ENCODE data around the gene CCDC142.
"Not testable (repeated sequence)": the region's sequence is repeated elsewhere in the genome, so short reads cannot be mapped to it uniquely, and the experiment has no call there.

CCDC142 gene

DNA sequence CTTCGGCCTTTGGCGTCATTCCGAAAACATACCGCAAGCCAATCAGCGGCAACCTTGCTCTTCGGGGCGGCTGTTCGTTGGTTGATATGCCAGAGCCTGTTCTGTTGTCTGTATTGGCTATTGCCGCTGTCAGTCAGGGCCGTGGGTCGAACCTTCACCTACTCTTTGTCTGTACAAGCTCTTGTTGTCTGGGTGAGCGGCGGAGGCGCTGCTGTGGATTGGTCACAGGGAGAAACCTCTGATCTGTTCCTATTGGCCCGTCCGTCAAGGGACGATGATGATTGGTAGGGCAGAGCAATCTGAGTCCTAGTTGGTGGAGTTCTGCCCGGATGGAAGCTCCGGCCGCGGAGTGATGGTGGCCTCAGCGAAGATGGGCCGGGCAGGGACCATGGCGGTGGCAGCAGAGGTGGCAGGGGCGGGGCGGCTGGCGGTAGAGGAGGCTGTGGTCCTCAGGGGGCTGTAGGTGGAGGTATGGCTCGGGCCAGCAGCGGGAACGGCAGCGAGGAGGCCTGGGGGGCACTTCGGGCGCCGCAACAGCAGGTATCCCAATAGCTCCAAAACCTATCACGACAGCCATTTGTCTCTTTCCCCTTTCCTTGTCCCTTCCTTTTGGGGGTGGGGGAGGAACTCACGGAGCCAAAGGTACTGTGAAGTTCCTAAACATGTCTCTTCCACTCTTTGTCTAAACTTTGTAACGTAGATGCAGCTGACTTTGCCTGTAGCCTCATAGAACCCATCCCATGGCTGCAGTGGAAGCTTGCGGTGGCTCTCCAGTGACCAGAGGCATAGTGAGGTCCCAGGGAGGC lies 24.5 kb downstream of the CCDC142 start, which contains the start of gene WBP1:
TSS of gene WBP1 (plus strand) at position 307 of the 806 bp plus-strand sequence. CDS start at position 472, 165 bp downstream.
- Mint-ChIP-seq H3K27ac (peak within 1 kb of the TSS; percentile 100), H3K36me3 (peaks cover 25 to 55% of the 10 kb centered on the region in 2 donors), H3K4me3 (peak within 1 kb of the TSS; percentile 84 to 94), H3K4me1 (peaks cover 44 to 63% of the 10 kb centered on the region in 2 donors), H3K27me3 (no peaks in the 10 kb centered on the region), H3K9me3 (no peaks in the 10 kb centered on the region)
- ATAC-seq (replicated peaks) (peak; percentile 84 to 87), DNase-seq (peak; percentile 100)

DNA sequence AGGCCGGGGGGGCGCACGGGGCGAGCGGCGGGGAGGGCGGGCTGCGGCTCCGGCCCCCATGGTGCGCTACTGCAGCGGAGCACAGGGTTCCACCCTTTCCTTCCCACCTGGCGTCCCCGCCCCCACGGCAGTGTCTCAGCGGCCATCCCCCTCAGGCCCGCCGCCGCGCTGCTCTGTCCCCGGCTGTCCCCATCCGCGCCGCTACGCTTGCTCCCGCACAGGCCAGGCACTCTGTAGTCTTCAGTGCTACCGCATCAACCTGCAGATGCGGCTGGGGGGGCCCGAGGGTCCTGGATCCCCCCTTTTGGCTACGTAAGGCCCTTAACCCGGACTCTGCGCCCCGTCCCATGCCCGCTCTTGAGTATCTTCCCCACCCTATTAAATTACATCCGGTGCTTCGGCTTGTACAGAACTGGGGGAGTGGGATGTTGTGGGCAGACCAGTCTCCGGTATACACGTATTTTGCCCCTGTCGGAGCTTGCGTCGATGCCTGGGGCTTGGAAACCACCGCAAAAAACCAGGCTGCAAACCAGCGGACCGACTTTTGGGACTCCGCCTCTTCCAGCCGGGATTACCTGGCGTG lies 25.2 kb downstream of the CCDC142 start:
- Mint-ChIP-seq H3K27me3 (no peaks in the 10 kb centered on the region), H3K4me3 (peak overlapping the region; percentile 84 to 94), H3K36me3 (peaks cover 22 to 48% of the 10 kb centered on the region in 2 donors), H3K9me3 (no peaks in the 10 kb centered on the region), H3K4me1 (peaks cover 41 to 56% of the 10 kb centered on the region in 2 donors), H3K27ac (peak overlapping the region; percentile 100)
- peak; percentile 52 to 56 for ATAC-seq (replicated peaks)
- peak; percentile 77 for DNase-seq

DNA sequence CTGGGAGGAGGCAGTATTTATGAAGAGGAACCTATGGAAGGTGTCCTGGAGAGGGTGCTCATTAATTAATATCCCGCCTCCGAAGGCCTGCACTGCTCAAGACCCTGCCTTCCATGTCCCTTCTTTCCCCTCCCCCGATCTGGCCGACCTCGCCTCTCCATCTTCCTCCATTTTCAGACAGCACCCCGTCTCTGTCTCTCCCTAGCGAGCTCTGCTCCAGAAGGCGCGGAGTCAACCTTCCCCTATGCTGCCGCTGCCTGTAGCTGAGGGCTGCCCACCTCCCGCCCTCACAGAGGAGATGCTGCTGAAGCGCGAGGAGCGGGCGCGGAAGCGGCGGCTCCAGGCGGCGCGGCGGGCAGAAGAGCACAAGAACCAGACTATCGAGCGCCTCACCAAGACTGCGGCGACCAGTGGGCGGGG lies 25.7 kb downstream of the CCDC142 start:
- Mint-ChIP-seq H3K27ac (peak overlapping the region; percentile 100), H3K27me3 (no peaks in the 10 kb centered on the region), H3K4me3 (peak overlapping the region; percentile 84 to 94), H3K36me3 (peaks cover 18 to 44% of the 10 kb centered on the region in 2 donors), H3K9me3 (no peaks in the 10 kb centered on the region), H3K4me1 (peaks cover 40 to 54% of the 10 kb centered on the region in 2 donors)
- DNase-seq (no peak), ATAC-seq (replicated peaks) (no peak)

DNA sequence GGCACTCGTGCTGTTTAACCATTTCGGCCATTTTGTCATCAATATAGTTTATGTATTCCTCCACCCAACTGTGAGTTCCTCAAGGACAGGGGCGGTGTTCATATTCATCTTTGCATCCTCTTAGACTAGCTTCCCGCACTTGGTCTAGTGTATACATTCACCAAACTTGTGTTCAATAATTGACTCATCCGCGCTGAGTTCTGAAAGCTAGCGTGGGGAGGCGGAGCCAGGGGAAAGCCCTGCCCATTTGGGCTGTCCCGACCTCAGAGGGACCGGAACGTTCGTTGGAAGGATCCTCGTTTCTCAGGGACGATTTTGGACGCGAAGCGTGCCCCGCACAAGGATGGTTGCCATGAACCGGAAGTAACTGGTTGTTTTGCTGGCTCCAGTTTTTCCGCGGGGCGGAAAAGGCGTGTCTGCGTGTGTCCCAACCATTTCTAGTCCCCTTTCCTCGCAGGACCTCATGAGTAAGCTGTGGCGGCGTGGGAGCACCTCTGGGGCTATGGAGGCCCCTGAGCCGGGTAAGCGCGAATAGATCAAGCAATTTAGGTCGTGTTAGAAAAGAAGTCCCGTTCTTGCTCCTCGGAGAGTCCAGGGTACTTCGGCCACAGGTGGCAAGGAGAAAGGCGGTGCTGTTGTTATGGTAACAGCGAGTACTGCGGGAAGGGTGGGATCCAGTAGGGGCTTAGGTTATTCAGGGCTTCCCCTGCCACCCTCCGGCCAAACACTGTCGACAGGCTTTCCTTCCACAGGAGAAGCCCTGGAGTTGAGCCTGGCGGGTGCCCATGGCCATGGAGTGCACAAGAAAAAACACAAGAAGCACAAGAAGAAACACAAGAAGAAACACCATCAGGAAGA lies 27.9 kb downstream of the CCDC142 start, which contains the start of gene INO80B:
TSS of gene INO80B (plus strand) at position 434 of the 858 bp plus-strand sequence. CDS start at position 464, 30 bp downstream.
- Mint-ChIP-seq H3K27ac (peak within 1 kb of the TSS; percentile 100), H3K9me3 (no peaks in the 10 kb centered on the region)

DNA sequence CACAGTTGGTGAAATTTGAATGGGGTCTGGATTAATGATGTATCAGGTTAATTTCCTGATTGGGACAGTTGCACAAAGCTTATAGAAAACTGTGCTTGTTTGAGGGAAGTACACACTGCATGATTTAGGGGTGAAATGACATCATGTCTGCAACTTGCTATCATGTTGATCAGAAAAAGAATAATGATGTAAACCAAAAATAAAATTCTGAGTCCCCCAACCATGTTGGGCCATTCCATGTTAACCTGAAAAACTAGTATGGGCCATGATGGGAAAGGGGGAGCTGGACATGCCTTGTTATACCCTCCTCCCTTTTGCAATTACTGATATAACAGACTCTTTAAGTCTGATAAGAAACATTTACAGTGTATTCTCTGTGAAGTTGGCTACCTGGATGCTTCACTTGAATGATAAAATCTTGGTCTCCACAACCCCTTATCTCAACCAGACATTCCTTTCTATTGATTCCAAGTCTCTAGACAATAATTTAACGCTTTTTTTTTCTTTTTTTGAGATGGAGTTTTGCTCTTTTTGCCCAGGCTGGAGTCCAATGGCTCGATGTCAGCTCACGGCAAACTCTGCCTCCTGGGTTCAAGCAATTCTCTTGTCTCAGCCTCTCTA lies 32.1 kb downstream of the CCDC142 start:
- Mint-ChIP-seq H3K9me3 (no peaks in the 10 kb centered on the region), H3K4me3 (no peak overlapping the region), H3K27ac (no peak overlapping the region), H3K36me3 (peaks cover 5 to 6% of the 10 kb centered on the region in 2 donors), H3K27me3 (peaks cover 7 to 9% of the 10 kb centered on the region in 2 donors), H3K4me1 (peaks cover 8 to 11% of the 10 kb centered on the region in 2 donors)
- no peak for ATAC-seq (replicated peaks)
- no peak for DNase-seq

More for the DNA sequence above, 27.9 kb downstream of the CCDC142 start, which contains the start of gene INO80B:
- ATAC-seq (replicated peaks) (peak; percentile 52 to 55), DNase-seq (peak; percentile 97)
- Mint-ChIP-seq H3K36me3 (peaks cover 9 to 25% of the 10 kb centered on the region in 2 donors), H3K27me3 (no peaks in the 10 kb centered on the region), H3K4me1 (peaks cover 31 to 38% of the 10 kb centered on the region in 2 donors), H3K4me3 (peak within 1 kb of the TSS; percentile 84 to 94)

DNA sequence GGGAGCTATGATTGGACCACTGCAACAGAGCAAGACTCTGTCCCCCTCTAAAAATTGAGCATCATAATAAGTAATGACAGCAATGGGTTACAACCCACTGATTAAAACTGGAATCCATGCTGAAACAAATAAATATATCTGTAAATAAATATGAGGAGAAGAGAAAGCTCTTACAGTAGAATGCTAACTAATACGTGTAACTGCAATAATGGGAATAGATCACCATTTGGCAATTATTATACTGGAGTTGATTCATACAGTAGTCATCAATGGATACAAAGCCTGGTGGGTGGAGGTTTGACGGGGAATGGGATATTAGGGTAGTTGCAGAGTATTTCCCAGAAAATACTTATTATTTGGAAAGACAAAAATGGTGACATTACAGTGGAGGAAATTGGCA lies 34.0 kb downstream of the CCDC142 start:
- peaks cover 14 to 19% of the 10 kb centered on the region in 2 donors for H3K27me3 Mint-ChIP-seq
- no peaks in the 10 kb centered on the region for H3K9me3 Mint-ChIP-seq
- no peak overlapping the region for H3K4me3 Mint-ChIP-seq
- no peak overlapping the region for H3K27ac Mint-ChIP-seq
- peaks cover 5 to 10% of the 10 kb centered on the region in 2 donors for H3K4me1 Mint-ChIP-seq
- DNase-seq (no peak), ATAC-seq (replicated peaks) (no peak)
- no peaks in the 10 kb centered on the region for H3K36me3 Mint-ChIP-seq

DNA sequence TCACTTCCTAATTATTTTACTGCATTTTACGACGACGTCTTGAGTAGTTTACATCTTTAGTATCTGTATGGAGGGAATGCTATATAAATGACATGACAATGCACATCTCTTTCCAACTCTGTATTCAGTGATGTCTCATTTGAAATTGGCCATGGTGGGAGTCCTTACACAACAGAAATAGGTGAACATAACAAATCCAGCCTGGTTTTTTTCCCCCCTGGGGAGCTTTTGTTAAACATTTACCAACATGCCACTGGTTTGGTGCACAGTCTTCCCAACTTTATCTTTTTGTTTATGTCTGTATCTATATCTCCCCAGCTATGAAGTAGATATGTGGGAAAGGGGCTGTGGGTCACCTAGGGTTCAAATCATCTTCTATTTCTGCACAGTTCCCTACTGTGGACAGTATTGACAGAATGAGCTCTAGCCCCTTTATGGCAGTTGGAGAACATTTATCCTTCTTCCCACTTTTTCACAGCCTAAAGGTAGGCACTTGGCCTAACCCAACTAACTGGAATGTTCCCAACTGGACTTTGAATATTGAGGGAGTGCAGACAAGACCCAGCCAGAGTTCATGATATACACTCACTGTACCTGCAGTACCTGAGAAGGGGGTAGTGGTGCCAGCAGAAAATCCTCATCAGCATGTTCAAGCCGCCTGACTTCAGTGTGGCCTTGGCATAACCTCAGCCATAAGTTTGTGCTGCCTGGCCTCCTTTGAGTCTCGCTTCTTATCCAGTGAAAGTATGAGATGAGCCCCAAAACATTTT lies 35.4 kb downstream of the CCDC142 start:
- H3K4me3 Mint-ChIP-seq: no peak overlapping the region
- H3K9me3 Mint-ChIP-seq: no peaks in the 10 kb centered on the region
- ATAC-seq (replicated peaks): no peak
- H3K27ac Mint-ChIP-seq: peak overlapping the region; percentile 16
- H3K36me3 Mint-ChIP-seq: no peaks in the 10 kb centered on the region
- H3K4me1 Mint-ChIP-seq: peaks cover 5 to 12% of the 10 kb centered on the region in 2 donors
- no peak for DNase-seq
- peaks cover 19% of the 10 kb centered on the region in 2 donors for H3K27me3 Mint-ChIP-seq

DNA sequence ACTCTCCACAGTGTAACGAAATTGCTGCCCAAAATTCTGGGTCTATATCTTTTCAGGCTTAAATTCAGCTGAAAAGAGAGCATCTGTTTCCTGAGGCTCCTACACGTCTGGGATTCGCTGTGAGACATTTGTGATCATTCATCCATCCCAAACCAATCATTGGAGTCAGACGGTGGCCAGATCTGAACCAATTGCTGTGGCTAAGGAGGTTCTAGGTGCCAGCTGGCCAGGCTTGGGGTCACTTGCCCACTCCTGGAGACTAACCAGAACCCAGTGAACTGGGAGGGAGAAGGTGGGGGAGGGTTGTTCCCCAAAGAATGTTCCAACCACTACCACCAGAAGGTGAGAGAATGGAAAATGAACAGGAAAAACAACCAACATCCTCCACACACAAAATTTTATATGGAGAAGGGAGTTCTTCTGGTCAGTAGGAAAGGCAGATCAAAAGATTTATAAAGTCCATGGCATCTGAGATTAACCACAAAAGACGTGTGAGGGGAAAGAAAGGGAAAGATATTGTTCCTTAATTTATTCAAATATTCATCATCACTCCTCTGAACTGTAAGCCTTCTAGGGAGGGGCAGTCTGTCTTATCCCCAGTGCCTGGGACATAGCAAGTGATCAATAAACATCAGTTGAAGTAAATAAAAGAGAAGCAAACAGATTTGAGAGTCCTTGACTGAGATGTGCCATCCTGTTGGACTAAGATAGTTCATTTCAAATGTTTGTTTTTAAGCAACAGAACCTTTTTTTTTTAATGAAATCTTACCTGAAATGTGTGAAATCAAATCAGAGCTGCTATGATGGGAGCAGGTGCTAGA lies 38.1 kb downstream of the CCDC142 start:
- peaks cover 27 to 30% of the 10 kb centered on the region in 2 donors for H3K27me3 Mint-ChIP-seq
- H3K27ac Mint-ChIP-seq: no peak overlapping the region
- ATAC-seq (replicated peaks): no peak
- H3K4me1 Mint-ChIP-seq: peaks cover 16 to 35% of the 10 kb centered on the region in 2 donors
- H3K9me3 Mint-ChIP-seq: peaks cover 0 to 2% of the 10 kb centered on the region in 2 donors
- no peaks in the 10 kb centered on the region for H3K36me3 Mint-ChIP-seq
- H3K4me3 Mint-ChIP-seq: no peak overlapping the region
- DNase-seq: no peak

DNA sequence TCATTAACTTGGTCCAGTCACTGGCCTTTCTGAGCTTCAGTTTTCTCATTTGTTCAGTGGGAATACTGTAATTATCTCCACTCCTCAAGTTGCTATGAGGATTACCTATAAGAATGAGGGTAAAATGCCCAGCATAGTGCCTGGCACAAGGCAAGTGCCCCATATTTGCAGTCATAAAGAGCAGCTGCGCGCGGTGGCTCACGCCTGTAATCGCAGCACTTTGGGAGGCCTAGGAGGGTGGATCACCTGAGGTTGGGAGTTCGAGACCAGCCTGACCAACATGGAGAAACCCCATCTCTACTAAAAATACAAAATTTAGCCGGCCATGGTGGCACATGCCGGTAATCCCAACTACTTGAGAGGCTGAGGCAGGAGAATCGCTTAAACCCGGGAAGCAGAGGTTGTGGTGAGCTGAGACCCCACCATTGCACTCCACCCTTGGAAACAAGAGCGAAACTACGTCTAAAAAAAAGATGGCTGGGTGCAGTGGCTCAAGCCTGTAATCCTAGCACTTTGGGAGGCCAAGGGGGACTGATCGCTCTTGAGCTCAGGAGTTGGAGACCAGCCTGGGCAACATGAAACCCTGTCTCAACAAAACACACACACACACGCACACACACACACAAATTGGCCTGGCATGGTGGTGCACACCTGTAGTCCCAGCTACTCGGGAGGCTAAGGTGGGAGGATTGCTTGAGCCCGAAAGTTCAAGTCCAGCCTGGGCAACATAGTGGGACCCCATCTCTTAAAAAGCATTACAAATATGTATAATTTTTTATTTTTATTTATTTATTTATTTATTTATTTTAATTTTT lies 40.1 kb downstream of the CCDC142 start:
- not testable (repeated sequence) for H3K36me3 Mint-ChIP-seq; ATAC-seq (replicated peaks); H3K9me3 Mint-ChIP-seq; DNase-seq
- Mint-ChIP-seq H3K27me3 (peaks cover 26 to 30% of the 10 kb centered on the region in 2 donors), H3K4me3 (peak overlapping the region; percentile 87 to 88), H3K27ac (peak overlapping the region; percentile 89), H3K4me1 (peaks cover 30 to 55% of the 10 kb centered on the region in 2 donors)

DNA sequence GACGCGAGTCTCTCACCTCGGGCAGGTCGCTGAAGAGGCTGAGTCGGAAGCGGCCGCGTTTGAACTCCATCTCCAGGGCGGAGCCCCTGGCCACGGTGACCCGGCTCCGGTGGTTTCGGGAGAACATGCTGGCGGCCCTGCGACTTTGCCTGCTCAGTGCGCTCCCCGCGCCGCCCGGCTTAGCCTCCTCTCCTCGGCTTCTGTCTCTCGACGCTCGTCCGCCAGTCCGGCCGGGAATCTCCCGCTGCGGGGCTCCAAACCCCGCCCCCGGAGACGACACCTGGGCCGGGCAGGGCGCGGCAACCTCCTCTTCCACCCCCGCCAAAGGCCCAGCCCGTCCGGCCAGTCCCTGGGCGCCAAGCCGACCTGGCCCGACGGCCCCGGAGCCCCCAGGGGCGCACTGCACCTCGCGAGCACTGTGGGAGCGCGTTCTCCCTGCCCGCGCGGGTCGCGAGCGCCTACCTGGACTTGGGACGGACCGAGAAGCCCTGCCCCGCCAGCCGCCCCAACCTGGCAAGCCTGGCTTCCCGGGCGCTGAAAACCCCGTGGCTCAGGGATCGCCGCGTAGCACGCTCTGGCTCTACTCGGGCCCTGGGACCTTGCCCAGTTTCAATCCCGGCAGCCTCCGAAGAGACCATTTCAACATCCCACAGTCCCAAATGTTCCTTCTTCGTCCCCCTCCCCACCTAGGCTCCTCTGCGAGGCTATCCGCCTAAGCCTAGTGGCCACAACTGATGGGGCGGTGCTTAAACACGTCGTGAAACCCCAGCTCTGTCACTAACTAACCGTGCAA lies 40.9 kb downstream of the CCDC142 start, which contains the start of gene RTKN:
TSS of gene RTKN (minus strand) at position 248 of the 793 bp plus-strand sequence. CDS start at position 127, 121 bp downstream.
- Mint-ChIP-seq H3K9me3 (peaks cover 0 to 2% of the 10 kb centered on the region in 2 donors), H3K36me3 (peaks cover 0 to 9% of the 10 kb centered on the region in 2 donors), H3K27ac (peak within 1 kb of the TSS; percentile 89), H3K27me3 (peaks cover 20 to 21% of the 10 kb centered on the region in 2 donors), H3K4me3 (peak within 1 kb of the TSS; percentile 87 to 88), H3K4me1 (peaks cover 36 to 63% of the 10 kb centered on the region in 2 donors)
- DNase-seq (no peak), ATAC-seq (replicated peaks) (peak; percentile 19 to 26)

DNA sequence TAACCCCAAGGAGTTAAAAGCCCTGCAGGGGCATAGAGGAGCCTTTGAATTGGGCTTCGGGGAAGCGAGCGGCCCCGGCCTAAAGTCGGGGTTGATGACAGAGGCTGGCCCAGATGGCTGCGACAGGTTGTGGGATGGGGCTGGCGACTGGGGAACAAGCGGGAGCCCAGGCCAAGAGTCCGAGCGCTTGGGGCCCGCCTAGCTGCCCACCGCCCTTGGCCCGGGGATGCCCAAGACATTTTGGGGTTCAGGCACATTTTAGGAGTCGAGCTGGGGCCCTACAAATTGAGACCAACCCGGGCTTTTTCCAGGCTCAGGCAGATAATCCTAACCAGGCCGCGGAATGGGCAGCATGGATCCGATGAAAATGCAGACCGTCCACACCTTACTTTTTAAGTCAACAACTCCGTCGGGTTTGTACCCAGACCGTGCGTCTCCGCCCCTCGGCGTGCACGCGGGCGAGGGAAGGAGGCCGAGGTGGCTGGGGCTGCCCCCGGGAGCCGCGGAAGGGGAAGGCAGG lies 41.6 kb downstream of the CCDC142 start:
- peak; percentile 31 to 40 for ATAC-seq (replicated peaks)
- DNase-seq: peak; percentile 40
- H3K36me3 Mint-ChIP-seq: peaks cover 0 to 9% of the 10 kb centered on the region in 2 donors
- peak overlapping the region; percentile 31 for H3K27ac Mint-ChIP-seq
- peaks cover 0 to 2% of the 10 kb centered on the region in 2 donors for H3K9me3 Mint-ChIP-seq
- H3K4me1 Mint-ChIP-seq: peaks cover 40 to 70% of the 10 kb centered on the region in 2 donors
- peaks cover 20 to 21% of the 10 kb centered on the region in 2 donors for H3K27me3 Mint-ChIP-seq
- H3K4me3 Mint-ChIP-seq: peak overlapping the region; percentile 87 to 88

Measured in stimulated activated naive B cell treated with anti-CD40 and anti-IgM and Interleukin-4, amounts not matched to agents 10 μg/mL and 1 μg/mL and 100 μg/mL, for 72 hours (primary cell).